SU-DHL-6 (cell line): ENCODE data around the gene CLIC5.

Experiments used
- H2AFZ ChIP-seq: fragments of 200-600 bp; sonication (generic); 2 replicates; pipeline ENCODE4 v1.6.1; 2014; ENCODE audit warnings: low read depth, mild to moderate bottlenecking, moderate library complexity, mixed read lengths, antibody characterized with exemption, low read length; ENCODE audit not compliant: severe bottlenecking
- H3F3A ChIP-seq: fragments of 200-600 bp; shearing (Covaris generic); 2 replicates; pipeline ENCODE4 v1.6.0; 2016; ENCODE audit warnings: antibody characterized with exemption, mild to moderate bottlenecking; ENCODE audit not compliant: insufficient read depth
- H3K27ac ChIP-seq: fragments of 200-600 bp; sonication (generic); 2 replicates; pipeline ENCODE4 v1.5.1; 2016; ENCODE audit warnings: low read depth, mild to moderate bottlenecking, low read length, moderate library complexity, mixed read lengths
- H3K27me3 ChIP-seq: fragments of 200-600 bp; sonication (generic), shearing (Covaris generic); 2 replicates; pipeline ENCODE4 v1.6.0; 2014; ENCODE audit warnings: mild to moderate bottlenecking, low read length
- H3K36me3 ChIP-seq: fragments of 200-600 bp; sonication (generic); 2 replicates; pipeline ENCODE4 v1.6.1; 2014; ENCODE audit warnings: mild to moderate bottlenecking, low read length, mixed read lengths
- H3K4me2 ChIP-seq: fragments of 300-600, 200-600 bp; shearing (Covaris generic), sonication (generic); 2 replicates; pipeline ENCODE4 v1.6.0; 2014; ENCODE audit warnings: low read length, low read depth, mild to moderate bottlenecking; ENCODE audit not compliant: poor library complexity, severe bottlenecking
- H3K4me3 ChIP-seq: fragments of 200-600 bp; sonication (generic); 2 replicates; pipeline ENCODE4 v1.5.1; 2014; ENCODE audit warnings: antibody characterized with exemption, low read length, mild to moderate bottlenecking, mixed read lengths; ENCODE audit not compliant: insufficient read depth, poor library complexity, severe bottlenecking
- H3K79me2 ChIP-seq: fragments of 200-600 bp; sonication (generic); 2 replicates; pipeline ENCODE4 v1.6.1; 2014; ENCODE audit warnings: mild to moderate bottlenecking, low read length, moderate library complexity; ENCODE audit not compliant: insufficient read depth
- H3K9ac ChIP-seq: fragments of 200-600 bp; sonication (generic); 2 replicates; pipeline ENCODE4 v1.7.0; 2014; ENCODE audit warnings: mild to moderate bottlenecking, low read length
- H3K9me2 ChIP-seq: fragments of 200-600 bp; sonication (generic); replicated peaks from 2 replicates; pipeline ENCODE4 v1.6.1; 2014; ENCODE audit warnings: low read length; ENCODE audit not compliant: insufficient read depth
- H3K9me3 ChIP-seq: fragments of 200-600 bp; sonication (generic); 2 replicates; pipeline ENCODE4 v1.6.1; 2014; ENCODE audit warnings: low read length, mixed read lengths; ENCODE audit not compliant: insufficient read depth
- H4K20me1 ChIP-seq: fragments of 200-600 bp; sonication (generic); 2 replicates; pipeline ENCODE4 v1.6.1; 2014; ENCODE audit warnings: low read depth, mild to moderate bottlenecking, antibody characterized with exemption, low read length, moderate library complexity, mixed read lengths
- EZH2phosphoT487 ChIP-seq: fragments of 200-600 bp; sonication (generic), shearing (Covaris generic); conservative IDR thresholded peaks from 2 replicates; pipeline ENCODE4 v1.6.1; 2018; ENCODE audit warnings: mild to moderate bottlenecking, antibody characterized with exemption, low read length, moderate library complexity, mixed read lengths
- TF ChIP-seq, protein P1 (sequence below): fragments of 200-600 bp; sonication (generic); IDR thresholded peaks from one replicate; pipeline ENCODE4 v1.5.1; 2017; ENCODE audit warnings: antibody characterized with exemption, mild to moderate bottlenecking, low read length, moderate library complexity; ENCODE audit not compliant: insufficient read depth, poor library complexity, severe bottlenecking

CLIC5 gene

DNA sequence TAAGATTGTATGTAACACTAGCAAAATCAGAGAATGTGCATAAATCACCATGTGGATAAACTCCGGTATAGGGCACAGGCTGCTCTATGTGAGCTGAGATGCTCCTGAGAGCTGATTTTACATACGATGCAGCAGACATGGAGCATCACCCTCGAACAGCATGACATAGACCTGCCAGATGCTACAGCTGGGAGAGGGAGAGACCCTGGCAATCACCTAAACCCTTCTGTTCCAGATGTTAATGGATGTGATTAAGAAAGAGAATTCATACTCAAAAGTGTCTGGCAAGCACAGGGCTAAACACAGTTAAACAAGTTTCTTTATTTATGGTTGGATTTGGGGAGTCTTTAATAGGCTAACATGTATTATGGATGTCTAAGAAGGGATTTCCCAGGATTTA, 157.0 kb downstream of the CLIC5 start:
- Histone ChIP-seq H3K9me2 (no peaks in the 10 kb centered on the region; the same call in 1 of the 2 replicates), H4K20me1 (no peaks in the 10 kb centered on the region), H3K79me2 (no peaks in the 10 kb centered on the region), H2AFZ (no peak overlapping the region), H3K27ac (no peak overlapping the region), H3F3A (no peaks in the 10 kb centered on the region), H3K4me3 (no peak overlapping the region), H3K27me3 (no peaks in the 10 kb centered on the region), H3K9ac (no peak overlapping the region), H3K9me3 (no peaks in the 10 kb centered on the region), H3K36me3 (no peaks in the 10 kb centered on the region), H3K4me2 (no peak overlapping the region)
- TF ChIP-seq, protein P1, sequence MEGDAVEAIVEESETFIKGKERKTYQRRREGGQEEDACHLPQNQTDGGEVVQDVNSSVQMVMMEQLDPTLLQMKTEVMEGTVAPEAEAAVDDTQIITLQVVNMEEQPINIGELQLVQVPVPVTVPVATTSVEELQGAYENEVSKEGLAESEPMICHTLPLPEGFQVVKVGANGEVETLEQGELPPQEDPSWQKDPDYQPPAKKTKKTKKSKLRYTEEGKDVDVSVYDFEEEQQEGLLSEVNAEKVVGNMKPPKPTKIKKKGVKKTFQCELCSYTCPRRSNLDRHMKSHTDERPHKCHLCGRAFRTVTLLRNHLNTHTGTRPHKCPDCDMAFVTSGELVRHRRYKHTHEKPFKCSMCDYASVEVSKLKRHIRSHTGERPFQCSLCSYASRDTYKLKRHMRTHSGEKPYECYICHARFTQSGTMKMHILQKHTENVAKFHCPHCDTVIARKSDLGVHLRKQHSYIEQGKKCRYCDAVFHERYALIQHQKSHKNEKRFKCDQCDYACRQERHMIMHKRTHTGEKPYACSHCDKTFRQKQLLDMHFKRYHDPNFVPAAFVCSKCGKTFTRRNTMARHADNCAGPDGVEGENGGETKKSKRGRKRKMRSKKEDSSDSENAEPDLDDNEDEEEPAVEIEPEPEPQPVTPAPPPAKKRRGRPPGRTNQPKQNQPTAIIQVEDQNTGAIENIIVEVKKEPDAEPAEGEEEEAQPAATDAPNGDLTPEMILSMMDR = no peak
- TF ChIP-seq EZH2phosphoT487 = no peak

DNA sequence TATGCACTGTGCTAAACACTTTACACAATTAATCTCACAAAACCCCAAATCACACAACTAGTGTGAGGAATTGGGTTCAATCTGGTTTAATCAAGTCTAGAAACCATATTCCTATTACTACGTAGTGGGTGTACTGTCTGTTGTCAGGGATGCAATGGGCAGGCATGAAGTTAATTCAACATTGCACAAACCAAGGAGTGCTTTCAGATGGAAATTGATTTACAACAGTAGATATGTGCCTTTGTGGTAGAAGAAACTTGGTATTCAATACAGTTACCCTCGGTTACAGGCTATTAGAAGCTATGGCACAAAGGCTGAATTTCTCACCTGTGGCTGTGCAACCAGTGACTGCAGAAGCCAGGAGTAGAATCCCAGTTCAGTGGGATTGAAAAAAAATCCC, 157.8 kb downstream of the CLIC5 start:
- Histone ChIP-seq H2AFZ (no peak overlapping the region), H3K27ac (no peak overlapping the region)
- TF ChIP-seq, protein P1 = no peak
- no peak for TF ChIP-seq EZH2phosphoT487

DNA sequence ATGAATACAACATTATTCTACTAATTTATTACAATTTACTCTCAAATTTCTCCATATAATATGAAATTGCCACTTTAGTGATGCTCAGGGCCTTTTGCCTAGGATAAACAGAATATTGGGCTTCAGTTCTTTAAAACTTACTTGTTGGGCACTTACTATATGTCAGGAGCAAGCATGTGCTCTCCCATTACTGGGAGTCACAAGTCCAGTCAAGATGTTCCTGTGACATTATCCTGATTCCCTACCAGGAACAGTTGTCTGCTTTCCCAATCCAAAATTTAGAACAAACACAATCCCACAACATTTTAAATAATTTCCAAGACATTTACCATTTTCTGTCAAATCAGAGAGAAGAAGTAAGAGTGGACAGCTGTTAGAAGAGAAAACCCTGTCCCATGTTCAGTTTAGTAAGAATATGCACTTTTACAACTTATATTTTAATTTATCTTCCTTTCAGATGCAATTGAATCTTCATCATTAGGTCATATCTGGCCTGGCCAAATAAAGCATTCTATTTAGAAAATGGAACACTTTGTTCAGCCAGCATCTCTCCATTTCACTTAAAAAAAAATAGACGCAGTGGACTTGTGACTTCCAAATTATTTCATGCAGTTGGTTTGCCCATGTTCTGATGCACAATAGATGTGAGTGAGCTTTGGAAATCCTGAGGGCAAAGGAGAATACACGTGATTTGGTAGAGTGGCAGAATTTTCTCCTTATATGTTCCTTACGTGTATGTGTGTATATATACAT, 159.8 kb downstream of the CLIC5 start:
- no peaks in the 10 kb centered on the region for H3K36me3 ChIP-seq
- H3F3A ChIP-seq = no peaks in the 10 kb centered on the region
- H3K9me3 ChIP-seq = no peaks in the 10 kb centered on the region
- no peak overlapping the region for H3K4me3 ChIP-seq
- no peaks in the 10 kb centered on the region; the same call in 1 of the 2 replicates for H3K9me2 ChIP-seq
- no peaks in the 10 kb centered on the region for H3K27me3 ChIP-seq
- H3K4me2 ChIP-seq = no peak overlapping the region
- H3K79me2 ChIP-seq = no peaks in the 10 kb centered on the region
- TF ChIP-seq, protein P1 = no peak
- no peak for TF ChIP-seq EZH2phosphoT487
- no peak overlapping the region for H2AFZ ChIP-seq
- no peak overlapping the region for H3K27ac ChIP-seq
- H4K20me1 ChIP-seq = no peaks in the 10 kb centered on the region
- no peak overlapping the region for H3K9ac ChIP-seq

More for the DNA sequence above, 157.8 kb downstream of the CLIC5 start:
- no peaks in the 10 kb centered on the region for H3K9me3 ChIP-seq
- no peaks in the 10 kb centered on the region for H3F3A ChIP-seq
- no peak overlapping the region for H3K4me3 ChIP-seq
- H3K4me2 ChIP-seq = no peak overlapping the region
- H3K27me3 ChIP-seq = no peaks in the 10 kb centered on the region
- H3K9me2 ChIP-seq = no peaks in the 10 kb centered on the region; the same call in 1 of the 2 replicates
- H3K9ac ChIP-seq = no peak overlapping the region
- no peaks in the 10 kb centered on the region for H4K20me1 ChIP-seq
- H3K79me2 ChIP-seq = no peaks in the 10 kb centered on the region
- H3K36me3 ChIP-seq = no peaks in the 10 kb centered on the region
